ENCODE results near the gene TIFAB. TPM values are rescaled to one million over a fixed set of nuclear protein-coding genes. Genes with fewer than 3 reads are reported as not detected.

Gene TIFAB
- total RNA-seq, 1 experiment from 2014 or later = not detected

DNA sequence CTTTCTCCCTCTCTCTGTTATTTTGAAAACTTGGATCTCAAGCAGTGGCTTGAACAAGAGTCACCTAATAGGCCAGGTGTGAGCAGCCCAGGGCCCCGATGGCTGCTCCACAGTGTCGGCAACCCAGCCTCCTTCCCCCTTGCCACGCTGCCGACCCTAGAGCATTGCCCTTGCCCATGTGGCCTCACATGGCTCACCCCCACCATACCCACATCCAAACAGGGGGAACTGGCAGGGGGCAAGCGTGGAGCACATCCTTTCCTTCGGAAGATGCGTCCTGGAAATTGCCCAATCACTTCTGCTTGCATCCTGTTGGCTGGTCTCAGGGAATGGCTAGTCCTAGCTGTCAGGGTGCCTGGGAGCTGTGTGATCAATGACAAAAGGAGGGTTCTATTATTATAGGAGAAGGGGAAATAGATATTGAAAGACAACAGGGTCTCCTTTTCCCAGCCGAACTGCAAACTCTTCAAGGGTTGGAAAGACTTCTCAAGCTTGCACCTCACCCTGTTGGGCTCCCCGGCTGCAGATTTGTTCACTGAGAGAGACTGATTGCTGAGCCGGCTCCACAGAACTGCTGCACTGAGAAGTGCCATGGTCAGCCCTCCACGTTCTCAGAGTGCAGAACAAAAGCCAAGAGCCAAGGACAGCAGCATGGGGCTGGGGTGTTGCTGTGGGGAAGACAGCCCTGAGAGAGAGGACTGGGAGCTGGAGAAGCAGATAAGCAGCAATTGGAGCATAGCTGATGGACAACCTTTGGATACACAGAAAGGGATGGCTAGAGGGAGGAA is 8.3 kb upstream of the TIFAB start:
- H3K9ac ChIP-seq (ENCODE audit: low read length) = no peak overlapping the region
- H3K4me3 ChIP-seq (replicated peaks in 1 of 2; ENCODE audit: low read depth in 1 of 2, low read length in 2 of 2) = no peak overlapping the region
- ChIA-PET RAD21 (ENCODE audit: low non-redundant PET in 1 of 2, low total read pairs in 2 of 2, uncharacterized antibody in 2 of 2, unreplicated experiment in 2 of 2) (interaction anchor here in 1 of 2 experiments (2.6 kb wide), 1 partner anchor 106 kb away, joined by 9 read pairs; no protein-coding TSS in a partner anchor), POLR2A (no interaction called here), CTCF (interaction anchor here (1.3 to 14.2 kb wide), 6 partner anchors 12 to 107 kb away, joined by 4 to 476 read pairs (median 17); no protein-coding TSS in a partner anchor)
- H3K27me3 ChIP-seq (ENCODE audit: insufficient read depth, low read length) = no peaks in the 10 kb centered on the region
- H3K27ac ChIP-seq (ENCODE audit: low read depth, low read length) = no peak overlapping the region
- no peaks in the 10 kb centered on the region for H3K9me3 ChIP-seq (ENCODE audit: control insufficient read depth in 1 of 2, insufficient read depth in 1 of 2, low read depth in 1 of 2, low read length in 2 of 2)
- BruUV-seq (replicated peaks) = no TSS peak
- DNase-seq (ENCODE audit: low read depth, low spot score) (no peak), ATAC-seq (no peak)
- H3K36me3 ChIP-seq (ENCODE audit: control insufficient read depth in 1 of 2, insufficient read depth in 2 of 2, low read length in 2 of 2) = no peaks in the 10 kb centered on the region
- H3K4me1 ChIP-seq (ENCODE audit: control insufficient read depth in 1 of 2, insufficient read depth in 2 of 2, low read length in 2 of 2) = peaks cover 10 to 41% of the 10 kb centered on the region in 2 experiments
- no peaks in the 10 kb centered on the region for H3K9me2 ChIP-seq (ENCODE audit: insufficient read depth)
- intact Hi-C loops (cut with micrococcal nuclease) = loop anchor here (5.0 kb wide), 1 partner anchor 267 kb away; no protein-coding TSS in a partner anchor
- H2AFZ ChIP-seq (ENCODE audit: low read depth, low read length, poor library complexity, severe bottlenecking) = no peak overlapping the region
- H3K79me2 ChIP-seq (ENCODE audit: insufficient read depth, low read length) = no peaks in the 10 kb centered on the region
- no peaks in the 10 kb centered on the region for H4K20me1 ChIP-seq (ENCODE audit: insufficient read depth)
- H3K4me2 ChIP-seq (ENCODE audit: low read length) = no peak overlapping the region
- TF ChIP-seq SIN3A (IDR thresholded peaks at IDR 0.05; ENCODE audit: low read depth) (no peak), ZFX (IDR thresholded peaks at IDR 0.05) (no peak), YY1 (IDR thresholded peaks at IDR 0.05; ENCODE audit: extremely low read depth, insufficient replicate concordance, low read depth, low read length) (no peak), CEBPB (IDR thresholded peaks at IDR 0.05; ENCODE audit: low read depth) (no peak), REST (IDR thresholded peaks at IDR 0.05; ENCODE audit: low read depth) (no peak), ELF1 (IDR thresholded peaks at IDR 0.05; ENCODE audit: borderline replicate concordance, low read depth) (no peak), ATF3 (IDR thresholded peaks at IDR 0.05) (no peak), ZNF274 (IDR thresholded peaks at IDR 0.05; ENCODE audit: low read depth, low read length) (no peak), EZH2 (IDR thresholded peaks at IDR 0.05) (no peak)
- TF ChIP-seq, protein P1, sequence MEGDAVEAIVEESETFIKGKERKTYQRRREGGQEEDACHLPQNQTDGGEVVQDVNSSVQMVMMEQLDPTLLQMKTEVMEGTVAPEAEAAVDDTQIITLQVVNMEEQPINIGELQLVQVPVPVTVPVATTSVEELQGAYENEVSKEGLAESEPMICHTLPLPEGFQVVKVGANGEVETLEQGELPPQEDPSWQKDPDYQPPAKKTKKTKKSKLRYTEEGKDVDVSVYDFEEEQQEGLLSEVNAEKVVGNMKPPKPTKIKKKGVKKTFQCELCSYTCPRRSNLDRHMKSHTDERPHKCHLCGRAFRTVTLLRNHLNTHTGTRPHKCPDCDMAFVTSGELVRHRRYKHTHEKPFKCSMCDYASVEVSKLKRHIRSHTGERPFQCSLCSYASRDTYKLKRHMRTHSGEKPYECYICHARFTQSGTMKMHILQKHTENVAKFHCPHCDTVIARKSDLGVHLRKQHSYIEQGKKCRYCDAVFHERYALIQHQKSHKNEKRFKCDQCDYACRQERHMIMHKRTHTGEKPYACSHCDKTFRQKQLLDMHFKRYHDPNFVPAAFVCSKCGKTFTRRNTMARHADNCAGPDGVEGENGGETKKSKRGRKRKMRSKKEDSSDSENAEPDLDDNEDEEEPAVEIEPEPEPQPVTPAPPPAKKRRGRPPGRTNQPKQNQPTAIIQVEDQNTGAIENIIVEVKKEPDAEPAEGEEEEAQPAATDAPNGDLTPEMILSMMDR (IDR thresholded peaks at IDR 0.05 in 2 of 3, conservative IDR thresholded peaks at IDR 0.05 in 1 of 3; ENCODE audit: borderline replicate concordance in 1 of 3, insufficient read depth in 1 of 3, low read depth in 2 of 3, low read length in 2 of 3) = no peak

All from HCT116 (cell line).